K562 (cell line): ENCODE measurements around the gene CORT. TPM values are rescaled to one million over a fixed set of nuclear protein-coding genes. Genes with fewer than 3 reads are reported as not detected.

ENCODE experiments used
- ATF4 ChIP-seq: fragments of 450-650 bp; formaldehyde crosslinking; IDR thresholded peaks from 2 replicates; pipeline ENCODE4 v1.4.0; 2022; ENCODE audit warnings: mild to moderate bottlenecking, moderate library complexity
- COPS2 ChIP-seq: fragments of 450-650 bp; conservative IDR thresholded peaks from 2 replicates; pipeline ENCODE4 v1.6.1; 2016; ENCODE audit warnings: mild to moderate bottlenecking, moderate library complexity
- HMG20A ChIP-seq: fragments of 450-650 bp; formaldehyde crosslinking; conservative IDR thresholded peaks from 2 replicates; pipeline ENCODE4 v1.4.0; 2020; ENCODE audit warnings: mild to moderate bottlenecking, mixed read lengths
- ID3 ChIP-seq, 2 experiments: fragments of 250-450 bp in 1 of 2; fragments of 450-650 bp in 1 of 2; sonication (Bioruptor Pico) in 1 of 2; IDR thresholded peaks; 2 replicates each; pipeline versions ENCODE4 v1.6.1 to v1.8.0; 2016 to 2021; ENCODE audit warnings: mild to moderate bottlenecking in 2 of 2, moderate library complexity in 2 of 2, missing compliant biosample characterization in 1 of 2, missing genetic modification characterization in 1 of 2
- MCM7 ChIP-seq, 2 experiments: fragments of 450-650 bp; IDR thresholded peaks; 2 replicates each; pipeline ENCODE4 v1.6.1; 2016 to 2018
- NR1H2 ChIP-seq: sonication (generic); formaldehyde crosslinking; IDR thresholded peaks from 2 replicates; pipeline ENCODE4 v1.4.0; 2020; ENCODE audit warnings: mild to moderate bottlenecking, missing genetic modification reagents
- PHF8 ChIP-seq: fragments of 200-600 bp; sonication (generic); IDR thresholded peaks from 2 replicates; pipeline ENCODE4 v1.6.1; 2012; ENCODE audit warnings: mixed run types, mild to moderate bottlenecking, inconsistent platforms, low read length, moderate library complexity, borderline replicate concordance
- RBM14 ChIP-seq: fragments of 200-400 bp; formaldehyde crosslinking; IDR thresholded peaks from 2 replicates; pipeline ENCODE4 v1.6.1; 2018; ENCODE audit warnings: low read depth, mild to moderate bottlenecking, low read length, moderate library complexity, borderline replicate concordance; ENCODE audit not compliant: insufficient read depth
- SPI1 ChIP-seq: IDR thresholded peaks from 2 replicates; pipeline ENCODE4 v1.6.1; 2011; ENCODE audit warnings: low read depth, low read length, control low read depth, borderline replicate concordance
- TAF7 ChIP-seq: fragments of 450-650 bp; IDR thresholded peaks from 2 replicates; pipeline ENCODE4 v1.6.1; 2016; ENCODE audit warnings: missing genetic modification characterization, missing compliant biosample characterization
- ZBTB12 ChIP-seq: fragments of 250-450 bp; sonication (Bioruptor Pico); IDR thresholded peaks from 2 replicates; pipeline ENCODE4 v1.4.0; 2020
- ZBTB49 ChIP-seq: sonication (generic); formaldehyde crosslinking; IDR thresholded peaks from 2 replicates; pipeline ENCODE4 v1.8.0; 2022; ENCODE audit warnings: missing genetic modification reagents, mild to moderate bottlenecking, borderline replicate concordance
- ZNF239 ChIP-seq: fragments of 250-450 bp; sonication (Bioruptor Pico); IDR thresholded peaks from 2 replicates; pipeline ENCODE4 v1.4.0; 2020; ENCODE audit warnings: mild to moderate bottlenecking
- ZNF57 ChIP-seq: fragments of 450-650 bp; formaldehyde crosslinking; IDR thresholded peaks from 2 replicates; pipeline ENCODE4 v1.4.0; 2020; ENCODE audit warnings: mild to moderate bottlenecking, moderate library complexity
- ZNF609 ChIP-seq: sonication (generic); formaldehyde crosslinking; IDR thresholded peaks from 2 replicates; pipeline ENCODE4 v1.8.1; 2023; ENCODE audit warnings: missing genetic modification reagents, mild to moderate bottlenecking, borderline replicate concordance
- ZNF75A ChIP-seq: fragments of 450-650 bp; formaldehyde crosslinking; IDR thresholded peaks from 2 replicates; pipeline ENCODE4 v1.4.0; 2020; ENCODE audit warnings: mild to moderate bottlenecking
- polyA plus RNA-seq, 8 experiments: library from polyadenylated mRNA; depleted of rRNA in 4 of 8; stranded (reverse) in 5 of 8; unstranded in 3 of 8; fragments of >200 nt; fragmentation: Nextera tagmentation in 2 of 8; fragmentation: Illumina TruSeq in 1 of 8; extraction: Ambion mirVana in 2 of 8; extraction: Trizol in 1 of 8; gene quantifications; 2 replicates each; pipeline versions ENCODE4 v1.2.1 to v1.2.3, GENCODE V29; 2011 to 2014; ENCODE audit warnings: inconsistent platforms in 1 of 8, missing spikeins in 1 of 8
- total RNA-seq, 7 experiments: library from RNA; depleted of rRNA in 6 of 7; stranded (reverse); fragments of >200 nt in 6 of 7; fragmentation: Illumina TruSeq in 2 of 7; extraction: Trizol in 2 of 7; gene quantifications; 2 replicates each; pipeline versions ENCODE4 v1.2.1 to v1.2.3, GENCODE V29; 2011 to 2021; ENCODE audit warnings: low replicate concordance in 1 of 7

Gene CORT
- total and polyA plus RNA-seq, 9 of the 15 experiments (the other 6 are each of a cell fraction or from before 2014, with no cell fraction given) = 0.08 to 0.54 (median 0.13) TPM; not detected in 5

GRCh38 chr1:10430216-10431069 lies 19.4 kb upstream of the CORT start, which contains the start of gene CENPS (continued):
- TF ChIP-seq ZNF75A (CRISPR knock-in tag) (0 out of 2 replicates have a peak, but pooled peaks have one; percentile 50), ZBTB12 (CRISPR knock-in tag) (peak; percentile 56; the same call in 1 of the 2 replicates), ZNF57 (CRISPR knock-in tag) (no peak), ZBTB49 (no peak), COPS2 (no peak), PHF8 (peak; percentile 77; the same call in 1 of the 2 replicates), RBM14 (0 out of 2 replicates have a peak, but pooled peaks have one; percentile 33), ZNF239 (CRISPR knock-in tag) (peak; percentile 66), SPI1 (peak; percentile 67; the same call in 1 of the 2 replicates), ATF4 (CRISPR knock-in tag) (peak; percentile 31; the same call in 1 of the 2 replicates), MCM7 (IDR thresholded peaks at IDR 0.05) (no peak), TAF7 (tag) (no peak; the same call in 1 of the 2 replicates), HMG20A (CRISPR knock-in tag) (no peak), ID3 (CRISPR knock-in tag; IDR thresholded peaks at IDR 0.05) (no peak), ID3 (tag; IDR thresholded peaks at IDR 0.05) (peak; percentile 88), NR1H2 (CRISPR knock-in tag) (peak; percentile 84), ZNF609 (no peak; the same call in 1 of the 2 replicates)
